LoVo (cell line): ENCODE data around the gene HOXC12.

Experiments
- DNase-seq: peaks from one replicate; pipeline ENCODE4 v3.0.0-alpha.2; 2016; ENCODE audit warnings: low spot score

The HOXC12 gene

DNA sequence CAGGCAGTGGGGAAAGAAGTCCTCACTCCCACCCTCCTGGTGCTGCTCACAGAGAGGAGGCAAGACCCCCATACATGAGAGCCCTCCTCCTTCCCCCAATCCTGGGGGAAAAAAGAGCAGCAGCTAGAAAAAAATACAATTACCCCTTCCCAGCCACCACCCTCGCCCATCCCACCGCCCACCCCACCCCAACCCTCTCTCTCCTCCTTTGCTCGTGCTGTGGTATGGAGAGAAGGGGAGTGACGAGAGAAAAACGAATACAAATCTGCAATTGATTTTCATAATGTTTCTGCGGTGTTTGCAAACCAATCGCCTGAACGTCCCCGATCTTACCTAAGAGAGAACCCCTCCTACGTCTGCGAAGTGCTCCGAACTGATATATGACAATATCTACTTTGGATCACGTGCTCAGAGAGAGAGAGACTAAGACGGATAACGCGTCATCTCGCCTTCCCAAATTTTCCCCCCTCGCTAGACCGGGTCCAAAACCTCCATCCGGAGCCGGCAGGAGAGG lies 18.1 kb downstream of the HOXC12 start, which contains the start of gene HOXC11:
TSS of gene HOXC11 (plus strand) at position 405 of the 514 bp plus-strand sequence. CDS start 116 bp downstream, outside the sequence.
- no peak for DNase-seq

DNA sequence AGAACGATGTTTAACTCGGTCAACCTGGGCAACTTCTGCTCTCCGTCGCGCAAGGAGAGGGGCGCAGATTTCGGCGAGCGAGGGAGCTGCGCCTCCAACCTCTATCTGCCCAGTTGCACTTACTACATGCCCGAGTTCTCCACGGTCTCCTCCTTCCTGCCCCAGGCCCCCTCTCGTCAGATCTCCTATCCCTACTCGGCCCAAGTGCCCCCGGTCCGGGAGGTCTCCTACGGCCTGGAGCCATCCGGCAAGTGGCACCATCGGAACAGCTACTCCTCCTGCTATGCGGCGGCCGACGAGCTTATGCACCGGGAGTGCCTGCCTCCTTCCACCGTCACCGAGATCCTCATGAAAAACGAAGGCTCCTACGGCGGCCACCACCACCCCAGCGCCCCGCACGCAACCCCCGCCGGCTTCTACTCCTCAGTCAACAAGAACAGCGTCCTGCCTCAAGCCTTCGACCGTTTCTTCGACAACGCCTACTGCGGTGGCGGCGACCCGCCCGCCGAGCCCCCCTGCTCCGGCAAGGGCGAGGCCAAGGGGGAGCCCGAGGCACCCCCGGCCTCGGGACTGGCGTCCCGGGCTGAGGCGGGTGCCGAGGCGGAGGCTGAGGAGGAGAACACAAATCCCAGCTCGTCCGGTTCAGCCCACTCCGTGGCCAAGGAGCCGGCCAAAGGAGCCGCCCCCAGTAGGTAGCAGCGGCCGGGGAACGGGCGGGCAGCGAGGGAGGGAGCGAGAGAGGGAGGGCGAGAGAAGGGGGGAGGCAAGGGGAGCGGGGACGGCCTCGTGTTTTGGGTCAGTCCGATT lies 18.7 kb downstream of the HOXC12 start:
- DNase-seq = no peak

DNA sequence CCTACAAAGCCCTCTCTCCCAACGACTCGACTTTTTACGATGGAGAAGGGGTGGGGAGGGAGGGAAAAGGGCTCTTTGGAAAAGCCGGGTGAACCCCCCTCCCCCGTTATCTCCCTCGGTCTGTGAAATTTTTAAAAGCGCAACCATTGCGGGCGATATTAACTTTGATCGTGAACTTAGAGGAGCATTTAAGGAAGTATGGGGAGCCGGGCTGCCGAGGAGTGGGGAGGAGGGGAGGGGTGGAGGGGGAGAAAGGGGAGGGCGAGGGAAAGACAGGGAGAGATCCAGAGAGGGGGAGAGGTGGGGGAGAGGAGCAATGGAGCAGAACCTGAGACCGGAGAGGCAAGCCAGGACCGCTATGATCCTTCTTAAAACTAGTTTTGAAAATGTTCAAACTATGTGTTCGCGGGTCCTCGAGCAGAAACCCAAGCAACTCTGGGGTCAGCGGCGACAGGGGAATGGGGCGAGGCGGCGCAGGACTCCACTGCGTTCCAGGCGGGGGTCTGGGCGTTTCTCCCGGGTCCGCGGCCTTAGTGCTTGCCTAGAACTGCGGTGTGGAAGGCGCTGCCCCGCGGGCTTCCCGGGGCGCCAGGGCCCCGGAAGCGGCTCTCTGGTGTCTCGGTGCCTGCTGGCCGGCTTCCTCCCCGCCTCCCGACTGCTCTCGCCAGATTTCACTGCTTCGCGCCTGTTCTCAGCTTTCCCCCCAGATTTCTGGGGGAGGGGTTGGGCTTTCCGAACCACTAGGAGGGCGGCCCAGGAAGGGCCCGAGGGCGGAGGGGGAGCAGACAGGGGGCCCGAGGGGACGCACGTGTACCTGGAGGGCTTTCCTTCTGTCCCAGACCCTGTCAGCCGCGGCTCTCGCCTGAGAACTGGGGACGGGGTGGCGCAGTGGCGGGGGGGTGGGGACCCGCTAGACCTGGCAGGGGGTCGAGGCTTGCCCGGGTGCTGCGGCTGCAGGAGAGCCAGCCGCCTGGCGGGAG lies 19.7 kb downstream of the HOXC12 start, which contains the start of gene HOTAIR:
TSS of gene HOTAIR (minus strand) at position 871 of the 980 bp plus-strand sequence.
- no peak for DNase-seq

DNA sequence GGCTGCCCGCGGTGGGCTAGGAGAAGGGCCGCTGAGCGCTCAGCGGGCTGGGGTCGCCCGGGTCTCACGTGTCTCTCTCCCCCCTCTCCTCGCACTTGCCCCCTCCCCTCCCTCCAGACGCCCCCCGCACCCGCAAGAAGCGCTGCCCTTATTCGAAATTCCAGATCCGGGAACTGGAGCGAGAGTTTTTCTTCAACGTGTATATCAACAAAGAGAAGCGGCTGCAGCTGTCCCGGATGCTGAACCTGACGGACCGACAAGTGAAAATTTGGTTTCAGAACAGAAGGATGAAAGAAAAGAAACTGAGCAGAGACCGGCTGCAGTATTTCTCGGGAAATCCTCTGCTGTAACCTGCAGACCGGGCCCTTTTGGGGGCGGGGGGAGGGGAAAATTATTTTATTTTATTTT lies 20.4 kb downstream of the HOXC12 start:
- no peak for DNase-seq

DNA sequence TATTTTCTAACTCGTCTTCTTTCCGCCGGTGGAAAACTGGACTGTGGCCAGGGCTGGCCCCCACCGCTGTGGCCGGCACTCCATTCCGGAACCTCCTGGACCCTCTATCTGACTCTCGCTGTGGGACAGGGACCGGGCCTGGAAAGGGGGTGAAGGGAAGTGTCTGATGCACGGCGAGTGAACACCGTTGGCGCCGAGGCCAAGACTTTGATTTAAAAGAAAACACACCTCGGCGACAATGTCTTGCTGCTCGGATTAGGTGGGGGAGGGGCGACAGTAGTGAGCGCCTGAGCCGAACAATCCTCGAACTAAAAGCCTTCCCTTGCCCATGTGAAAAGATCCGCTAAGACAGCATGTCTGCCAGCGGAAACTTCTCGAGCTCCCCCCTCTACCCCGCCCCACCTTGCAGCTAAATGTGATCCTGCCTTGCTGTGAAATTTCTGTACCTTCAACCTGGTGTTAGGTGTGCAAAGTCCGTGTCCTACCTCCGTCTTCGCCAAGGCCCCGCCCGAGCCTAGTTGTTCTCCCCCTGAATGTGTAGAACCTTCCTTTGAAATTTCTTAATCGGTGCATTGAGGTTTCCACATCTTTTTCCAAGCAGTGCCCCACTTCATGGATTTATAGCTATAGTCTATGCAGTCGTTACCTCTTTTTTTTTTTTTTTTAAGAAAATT lies 20.9 kb downstream of the HOXC12 start:
- DNase-seq = no peak

DNA sequence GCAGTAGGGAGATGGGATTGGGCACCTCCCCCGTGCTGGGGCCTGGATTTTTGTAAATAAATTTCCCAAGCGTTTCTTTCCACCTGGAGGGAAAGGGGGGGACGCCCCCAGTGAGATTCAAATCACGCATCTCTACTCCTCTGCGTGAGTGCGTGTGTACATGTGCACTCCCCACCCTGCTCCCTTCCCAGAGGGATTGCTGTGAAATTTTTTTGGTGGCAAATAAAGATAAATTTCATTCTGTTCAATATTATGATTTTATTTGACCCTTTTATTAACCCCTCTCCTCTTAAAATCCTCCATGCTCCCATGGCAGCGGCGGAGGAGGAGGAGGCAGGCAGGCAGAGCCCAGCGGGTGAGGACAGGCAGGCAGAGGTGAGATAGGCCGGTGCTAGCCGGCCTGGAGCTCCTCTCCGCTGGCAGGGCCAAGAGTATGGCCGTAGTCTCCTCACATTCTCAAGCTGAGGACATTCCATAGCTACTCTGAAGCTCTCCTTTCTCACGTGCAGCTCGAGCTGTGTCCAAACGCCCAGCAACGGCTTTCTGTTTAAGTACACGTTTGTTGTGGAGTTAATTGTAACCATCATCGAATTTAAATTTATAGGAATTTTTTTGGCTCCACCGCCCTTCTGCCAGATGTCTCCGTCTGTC lies 21.6 kb downstream of the HOXC12 start:
- no peak for DNase-seq

DNA sequence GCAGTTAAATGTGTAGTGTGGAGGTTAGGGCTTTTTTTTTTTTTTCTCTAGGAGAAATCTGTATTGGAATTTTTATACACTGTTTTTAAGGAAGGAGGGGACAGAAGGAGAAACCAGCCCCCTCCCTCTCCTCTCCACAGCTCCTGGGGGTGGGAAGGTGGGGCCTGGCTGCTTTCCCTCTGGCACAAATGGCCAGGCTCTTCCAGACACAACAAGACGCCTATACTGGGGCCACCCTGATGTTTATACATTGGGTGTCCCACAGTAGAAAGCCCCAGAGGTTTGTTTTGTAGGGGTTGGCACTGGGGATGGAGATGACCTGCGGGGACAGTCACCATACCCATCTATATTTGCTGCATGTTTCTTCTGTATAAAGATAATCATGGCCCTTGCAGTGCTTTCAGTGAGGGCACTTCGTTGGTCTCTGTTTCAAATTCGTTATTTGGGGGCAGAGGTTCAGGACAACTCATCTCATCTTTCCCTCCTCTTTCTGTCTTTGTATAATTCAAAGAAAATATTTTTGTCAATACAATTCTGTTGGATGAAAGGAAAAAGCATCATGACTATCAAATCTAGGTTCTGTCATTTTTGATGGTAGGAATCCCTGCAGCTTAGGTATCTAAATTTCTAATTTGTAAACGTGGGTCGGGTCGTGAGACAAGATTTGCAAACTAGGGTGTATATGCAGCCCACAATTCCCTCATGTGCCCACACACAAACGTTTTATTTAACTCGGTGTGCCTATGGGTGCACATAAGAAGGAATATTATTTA lies 22.3 kb downstream of the HOXC12 start:
- DNase-seq = no peak

DNA sequence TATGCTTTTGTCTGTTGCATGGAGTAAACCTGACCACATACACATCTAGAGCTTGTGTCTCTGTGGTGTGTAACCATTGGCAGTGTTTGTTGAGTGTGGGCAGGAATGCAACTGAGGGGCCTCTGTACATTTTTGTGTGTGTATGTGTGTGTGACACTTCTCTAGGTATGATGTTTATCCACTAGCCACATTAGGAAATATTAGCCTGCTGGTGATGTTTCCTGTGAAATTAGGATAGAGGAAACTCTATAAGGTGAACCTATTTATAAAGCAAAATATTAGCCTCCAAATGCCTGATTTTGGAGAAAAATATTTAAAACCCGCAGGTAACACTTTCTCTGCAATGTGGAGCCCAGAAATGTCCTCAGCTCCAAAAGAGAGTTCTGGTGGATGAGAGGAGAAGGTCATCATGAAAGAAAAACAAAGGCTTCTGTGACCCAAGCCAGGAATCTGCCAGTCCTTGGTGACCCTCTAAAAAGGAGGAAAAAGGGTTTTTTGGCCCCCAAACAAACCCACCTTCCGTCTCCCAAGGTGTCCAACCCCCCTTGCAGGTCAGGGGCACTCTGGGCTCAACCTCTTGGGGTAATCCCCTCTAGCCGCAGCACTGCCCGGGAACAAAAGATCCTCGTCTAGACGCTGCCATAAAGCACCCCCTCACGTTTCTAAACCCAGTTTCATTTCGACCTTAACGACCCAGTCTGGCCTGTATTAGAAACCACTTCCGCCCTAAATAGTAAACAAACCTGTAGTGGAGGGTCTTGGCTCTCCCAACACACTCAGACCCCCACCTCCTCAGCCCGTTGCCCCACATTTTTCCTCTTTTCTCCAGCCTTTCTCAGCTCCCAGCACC lies 23.1 kb downstream of the HOXC12 start:
- DNase-seq = peak; percentile 70

DNA sequence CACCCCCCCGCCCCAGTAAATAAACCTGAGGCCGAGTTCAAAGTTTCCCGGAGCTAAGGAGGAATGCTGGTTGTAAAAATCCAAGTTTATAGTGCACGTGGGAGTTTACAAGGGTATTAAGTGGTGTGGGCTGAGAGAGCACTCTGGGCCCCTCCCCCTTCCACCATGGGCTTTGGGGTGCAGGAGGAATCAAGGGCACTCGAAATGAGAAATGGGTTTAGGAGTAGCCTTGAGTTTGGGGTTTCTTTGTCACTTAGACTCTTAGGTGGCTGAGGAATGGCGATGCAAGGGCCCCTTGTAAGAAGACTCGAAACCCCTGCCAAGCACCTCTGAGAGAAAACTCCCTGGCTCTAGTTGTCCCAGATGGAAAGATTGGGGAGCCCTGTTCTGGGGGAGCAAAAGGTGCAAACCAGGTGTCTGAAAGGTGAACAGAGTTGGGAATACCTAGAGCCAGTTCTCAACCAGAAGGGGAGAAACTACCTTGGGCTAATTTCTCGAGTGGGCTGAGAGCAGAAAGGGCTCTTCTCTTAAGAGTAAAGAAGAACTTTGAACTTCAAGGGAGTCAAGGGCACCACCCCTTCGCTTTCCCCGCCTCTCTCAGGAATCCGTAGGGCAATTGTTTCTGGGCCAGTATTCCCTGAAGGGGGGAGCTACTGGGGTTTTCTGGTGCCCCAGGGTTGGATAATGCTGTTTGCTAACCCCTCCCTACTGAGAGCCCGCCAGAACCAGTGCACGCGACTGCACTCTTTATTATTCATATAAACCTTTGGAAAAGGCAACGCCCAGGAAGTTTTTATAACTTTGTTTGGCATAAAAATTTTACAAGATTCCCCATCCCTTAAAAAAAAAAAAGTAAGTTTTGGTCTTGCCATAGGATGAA lies 24.0 kb downstream of the HOXC12 start:
- DNase-seq = peak; percentile 97

DNA sequence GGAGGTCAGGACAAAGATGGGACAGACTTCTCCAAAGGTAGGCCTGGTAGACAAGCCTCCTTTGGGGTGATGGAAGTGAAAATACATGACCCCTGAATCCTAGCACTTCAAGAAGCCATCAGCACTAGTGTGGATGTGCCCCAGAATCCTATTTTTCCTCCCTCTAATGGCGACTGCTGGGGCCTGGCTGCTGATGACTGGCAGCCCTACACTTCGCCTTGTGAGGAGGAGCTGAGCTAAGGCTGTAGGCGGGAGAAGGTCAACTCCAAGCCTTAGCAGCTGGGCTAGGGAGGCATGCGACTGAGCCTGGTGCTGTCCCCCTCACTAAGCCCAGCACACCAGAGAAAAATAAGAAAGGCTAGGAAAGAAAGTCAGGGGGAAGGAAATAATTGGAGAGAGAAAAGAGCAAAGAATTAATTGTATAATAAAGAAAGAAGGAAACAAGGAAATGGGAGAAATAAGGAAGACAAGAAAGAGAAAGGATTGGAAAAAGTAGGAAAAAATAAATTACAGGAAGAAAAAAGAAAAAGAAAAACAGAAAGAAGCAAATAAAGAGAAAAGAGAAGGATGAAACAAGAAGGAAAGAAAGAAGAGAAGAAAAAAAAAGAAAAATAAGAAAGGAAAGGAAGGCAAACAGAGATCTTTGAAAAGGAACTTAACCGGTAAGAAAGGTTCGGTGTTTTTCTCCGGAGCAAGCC lies 25.6 kb downstream of the HOXC12 start:
- DNase-seq = no peak

DNA sequence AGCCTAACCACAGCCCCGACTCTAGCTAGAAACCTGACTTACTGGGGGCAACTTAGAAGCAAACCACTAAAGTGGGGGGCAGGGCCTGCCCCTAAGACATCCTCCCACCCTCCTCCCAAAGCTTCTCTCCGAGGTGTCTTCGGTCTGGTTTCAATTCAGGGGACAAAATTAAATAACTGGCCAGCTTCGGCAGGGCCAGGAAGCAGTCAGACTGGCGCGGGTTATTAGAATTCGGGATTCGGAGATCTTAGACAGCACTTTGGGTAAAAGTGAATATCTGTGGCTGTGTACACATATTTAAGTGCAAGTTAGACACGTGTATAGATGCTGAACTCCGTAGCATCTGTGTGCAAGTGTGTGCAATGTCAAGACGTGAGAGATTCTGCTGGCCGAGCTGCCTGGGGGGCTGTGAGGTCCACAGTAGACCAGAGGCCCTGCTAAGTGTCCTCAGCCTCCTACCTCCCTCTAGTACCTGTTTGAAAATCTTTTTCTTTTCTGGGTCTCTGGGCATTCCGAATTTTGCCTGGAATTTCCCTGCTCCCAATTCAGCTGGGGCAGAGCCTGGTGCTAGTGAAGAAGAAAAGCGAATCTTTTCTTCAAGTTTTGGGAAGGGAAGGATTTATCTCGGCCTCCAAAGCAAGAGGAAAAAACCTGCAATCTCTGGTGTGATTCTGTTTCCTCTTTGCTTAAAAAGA lies 26.2 kb downstream of the HOXC12 start:
- no peak for DNase-seq

DNA sequence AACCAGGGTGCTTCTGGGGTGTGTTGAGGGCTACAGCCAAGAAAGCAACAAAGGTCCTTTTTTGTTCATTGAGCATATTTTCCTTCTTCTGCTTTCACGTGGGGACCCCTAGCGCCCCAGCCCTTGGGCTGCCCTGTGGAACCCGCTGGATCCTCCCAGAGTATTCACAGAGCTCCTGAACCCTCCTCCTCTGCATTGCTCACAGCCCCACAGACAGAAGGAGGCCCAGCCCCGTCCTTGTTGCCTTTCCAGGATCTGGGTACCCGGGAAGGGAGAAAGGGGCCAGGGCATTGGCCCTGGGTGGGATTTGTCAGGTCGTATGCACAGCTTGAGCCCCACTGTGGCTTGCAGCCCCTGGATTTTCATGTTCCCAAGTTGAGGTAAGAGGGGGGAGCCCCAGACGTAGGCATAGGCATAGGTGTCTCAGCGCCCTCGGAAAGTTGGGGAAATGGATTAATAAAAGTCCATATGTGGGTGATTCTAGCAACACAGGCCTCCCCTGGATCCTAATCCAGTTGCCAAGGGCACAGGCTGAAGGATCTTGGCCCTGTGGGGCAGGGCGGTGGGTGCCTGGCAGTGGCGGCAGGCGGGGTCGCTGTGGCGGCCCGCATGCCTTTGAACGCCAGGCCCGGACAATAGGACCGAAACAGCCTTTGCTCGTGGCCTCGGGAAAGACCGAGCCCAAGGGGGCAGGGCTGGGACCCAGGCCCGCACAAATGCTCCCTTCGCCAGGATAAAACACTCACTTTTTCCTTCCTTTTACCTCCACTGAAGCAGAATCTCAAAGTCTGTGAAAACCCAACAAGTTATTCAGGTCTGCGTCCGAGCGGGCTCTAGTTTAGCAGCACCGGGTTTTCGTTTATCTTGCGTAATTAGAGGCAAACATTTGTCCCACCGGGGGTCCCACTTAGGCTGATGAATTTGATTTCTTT lies 27.2 kb downstream of the HOXC12 start:
- no peak for DNase-seq

DNA sequence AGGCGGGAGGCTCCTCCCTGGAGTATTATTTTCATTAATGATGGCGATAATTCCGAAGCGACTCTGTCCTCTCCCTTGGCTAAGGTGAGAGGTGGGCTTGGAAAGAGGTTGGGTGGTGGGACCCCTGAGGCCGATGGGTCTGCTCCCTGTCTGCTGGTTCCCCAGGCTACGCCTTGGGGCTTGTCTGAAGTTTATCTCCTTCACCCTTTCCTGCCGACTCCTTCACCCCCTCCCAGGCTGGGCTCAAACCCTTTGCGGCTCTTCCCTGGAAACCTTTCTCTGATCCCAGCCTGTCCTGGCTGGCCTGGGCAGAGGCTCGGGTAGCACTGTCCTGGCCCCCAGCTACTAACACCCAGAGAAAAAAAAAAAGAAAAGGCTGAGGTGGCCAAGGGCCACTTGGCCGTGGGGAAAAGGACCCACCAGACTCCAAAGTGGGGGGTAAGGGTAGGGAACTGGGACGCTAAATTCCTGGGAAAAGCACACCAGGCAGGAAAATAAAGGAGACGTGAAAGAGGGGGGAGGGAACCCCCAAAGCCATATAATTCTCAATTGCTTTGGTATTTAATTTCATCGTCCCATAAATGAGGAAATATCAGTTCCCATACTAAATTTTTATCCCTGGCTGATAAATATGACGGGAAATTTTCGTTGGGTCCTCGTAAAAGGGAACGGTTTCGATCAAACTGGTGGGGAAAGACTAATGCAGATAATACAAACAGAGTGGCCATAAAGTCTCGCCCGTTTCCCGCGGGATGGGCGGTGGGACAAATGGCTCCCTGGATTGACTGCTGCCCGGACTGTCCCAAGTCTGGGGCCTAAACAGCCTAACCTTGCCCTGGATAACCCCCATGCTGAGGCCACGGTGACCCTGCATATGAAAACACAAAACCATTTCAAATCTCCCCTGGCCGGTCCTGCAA lies 28.2 kb downstream of the HOXC12 start:
- DNase-seq = no peak

DNA sequence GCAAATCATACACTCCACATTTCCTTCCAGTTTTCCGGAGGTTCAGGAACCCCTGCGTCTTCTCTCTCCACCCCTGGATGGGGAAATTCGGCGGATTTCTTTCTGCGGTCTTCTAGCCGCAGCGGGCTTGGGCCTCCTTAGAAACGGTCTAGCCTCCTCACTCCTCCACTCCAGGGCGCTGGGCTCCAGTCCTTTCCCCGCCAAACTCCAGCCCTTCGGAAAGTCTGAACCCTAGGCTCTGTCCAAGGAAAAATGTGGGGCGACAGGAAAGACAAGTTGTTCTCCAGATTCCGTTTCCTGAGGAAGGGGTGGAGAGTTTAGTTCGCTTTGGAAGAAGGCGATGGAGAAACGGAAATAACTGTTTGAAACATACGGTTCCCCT lies 28.9 kb downstream of the HOXC12 start:
- no peak for DNase-seq

DNA sequence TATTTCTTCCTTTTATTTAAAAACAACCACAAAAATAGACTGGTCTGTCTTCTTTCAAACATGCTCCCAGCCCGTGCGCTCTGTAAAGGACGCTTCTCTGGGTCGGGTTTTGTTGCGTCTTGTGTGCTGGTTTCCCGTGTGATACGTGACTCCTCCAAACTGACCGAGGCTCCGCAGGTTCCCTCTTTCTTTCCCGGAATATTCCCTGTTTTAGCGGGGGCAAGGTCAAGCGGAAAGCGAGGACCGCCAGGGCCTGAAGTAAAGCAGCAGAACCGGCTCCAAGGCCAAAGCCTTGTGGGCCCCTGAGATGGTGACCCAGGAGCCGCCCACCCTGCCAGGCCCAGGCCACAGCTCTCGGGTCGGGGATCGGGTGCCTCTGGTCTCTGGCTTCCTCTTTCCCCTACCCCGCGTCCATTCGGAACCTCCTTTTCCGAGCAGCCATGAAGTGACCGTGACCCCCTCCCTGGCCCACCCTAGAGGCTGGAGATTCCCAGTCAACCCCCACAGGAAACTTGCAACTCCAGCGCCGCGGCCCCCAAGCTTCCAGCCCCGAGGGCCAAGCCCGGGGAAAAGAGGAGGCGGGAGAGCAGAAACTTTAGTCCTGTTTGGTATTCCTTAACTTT lies 29.4 kb downstream of the HOXC12 start:
- no peak for DNase-seq
